ENCODE results near the gene CBX6. TPM values are rescaled to one million over a fixed set of nuclear protein-coding genes. Genes with fewer than 3 reads are reported as not detected.
A peak's percentile ranks its signal among the peaks of the same experiment; 100 is the strongest.

CBX6 gene
- total and polyA plus RNA-seq, 10 donors: 10.2 to 72.2 (median 38.7) TPM

DNA sequence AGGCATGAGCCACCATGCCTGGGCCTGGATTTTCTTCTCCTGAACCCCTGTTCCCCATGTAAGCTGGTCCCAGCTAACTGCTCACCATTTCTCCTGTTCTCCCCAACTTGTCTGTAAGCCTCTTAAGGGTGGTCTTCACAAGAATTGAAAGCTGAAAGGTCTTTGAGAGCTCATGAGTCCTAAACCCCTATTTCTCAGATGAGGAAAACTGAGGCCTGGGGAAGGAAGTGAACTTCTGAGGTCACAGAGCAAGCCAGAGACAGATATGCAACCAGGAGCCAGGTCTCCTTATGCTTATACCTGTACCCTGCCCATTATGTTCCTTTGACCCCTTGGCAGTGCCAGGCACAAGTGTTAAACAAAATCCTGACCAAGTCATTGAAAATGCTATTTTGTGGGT is 44.5 kb downstream of the CBX6 start:
- Histone ChIP-seq H3K36me3 (no peaks in the 10 kb centered on the region), H3K27ac (no peak overlapping the region), H3K9me3 (peaks cover 0 to 3% (median 0%) of the 10 kb centered on the region in 8 donors), H3K4me1 (no peaks in the 10 kb centered on the region), H3K27me3 (replicated peaks in 1 of 7) (no peaks in the 10 kb centered on the region), H3K4me3 (no peak overlapping the region)
- intact Hi-C loops (cut with DNase I; ENCODE audit: low total_unique reads): no loop called here
- no peak for TF ChIP-seq POLR2AphosphoS5 (IDR thresholded peaks at IDR 0.05)
- TF ChIP-seq, protein P1, sequence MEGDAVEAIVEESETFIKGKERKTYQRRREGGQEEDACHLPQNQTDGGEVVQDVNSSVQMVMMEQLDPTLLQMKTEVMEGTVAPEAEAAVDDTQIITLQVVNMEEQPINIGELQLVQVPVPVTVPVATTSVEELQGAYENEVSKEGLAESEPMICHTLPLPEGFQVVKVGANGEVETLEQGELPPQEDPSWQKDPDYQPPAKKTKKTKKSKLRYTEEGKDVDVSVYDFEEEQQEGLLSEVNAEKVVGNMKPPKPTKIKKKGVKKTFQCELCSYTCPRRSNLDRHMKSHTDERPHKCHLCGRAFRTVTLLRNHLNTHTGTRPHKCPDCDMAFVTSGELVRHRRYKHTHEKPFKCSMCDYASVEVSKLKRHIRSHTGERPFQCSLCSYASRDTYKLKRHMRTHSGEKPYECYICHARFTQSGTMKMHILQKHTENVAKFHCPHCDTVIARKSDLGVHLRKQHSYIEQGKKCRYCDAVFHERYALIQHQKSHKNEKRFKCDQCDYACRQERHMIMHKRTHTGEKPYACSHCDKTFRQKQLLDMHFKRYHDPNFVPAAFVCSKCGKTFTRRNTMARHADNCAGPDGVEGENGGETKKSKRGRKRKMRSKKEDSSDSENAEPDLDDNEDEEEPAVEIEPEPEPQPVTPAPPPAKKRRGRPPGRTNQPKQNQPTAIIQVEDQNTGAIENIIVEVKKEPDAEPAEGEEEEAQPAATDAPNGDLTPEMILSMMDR (IDR thresholded peaks at IDR 0.05 in 8 of 11, conservative IDR thresholded peaks at IDR 0.05 in 3 of 11): no peak
- no peak for TF ChIP-seq POLR2A (IDR thresholded peaks at IDR 0.05)
- DNase-seq: no peak

DNA sequence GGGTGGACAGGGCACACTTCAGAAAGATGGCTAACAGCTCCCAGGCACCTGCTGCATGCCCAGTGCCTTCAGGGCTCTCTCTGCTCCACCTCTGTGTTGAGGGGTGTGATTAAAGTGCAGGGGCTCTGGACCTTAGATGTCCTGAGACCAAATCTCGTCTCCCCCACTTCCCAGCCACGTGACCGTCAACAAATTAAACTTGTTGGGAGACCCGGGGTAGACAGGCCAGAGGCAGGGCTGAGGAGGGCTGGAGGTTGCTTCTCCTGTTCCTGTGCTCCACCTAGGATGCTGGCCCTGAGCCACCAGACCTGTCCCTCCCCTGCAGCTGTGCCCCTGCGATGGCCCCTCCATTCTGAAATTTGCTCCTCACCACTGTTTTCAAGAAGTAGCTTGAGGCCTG is 45.2 kb downstream of the CBX6 start:
- Histone ChIP-seq H3K27ac (no peak overlapping the region), H3K36me3 (no peaks in the 10 kb centered on the region), H3K4me1 (no peaks in the 10 kb centered on the region), H3K4me3 (no peak overlapping the region), H3K27me3 (replicated peaks in 1 of 7) (no peaks in the 10 kb centered on the region), H3K9me3 (peaks cover 0 to 3% (median 0%) of the 10 kb centered on the region in 8 donors)
- no peak for DNase-seq
- intact Hi-C loops (cut with DNase I; ENCODE audit: low total_unique reads): no loop called here
- WGBS, 5 donors: 68 to 84% (median 80%) methylated on average over 5 of the region's 5 CpGs
- no peak for TF ChIP-seq POLR2A (IDR thresholded peaks at IDR 0.05)
- TF ChIP-seq POLR2AphosphoS5 (IDR thresholded peaks at IDR 0.05): no peak
- TF ChIP-seq, protein P1 (IDR thresholded peaks at IDR 0.05 in 8 of 11, conservative IDR thresholded peaks at IDR 0.05 in 3 of 11): no peak

DNA sequence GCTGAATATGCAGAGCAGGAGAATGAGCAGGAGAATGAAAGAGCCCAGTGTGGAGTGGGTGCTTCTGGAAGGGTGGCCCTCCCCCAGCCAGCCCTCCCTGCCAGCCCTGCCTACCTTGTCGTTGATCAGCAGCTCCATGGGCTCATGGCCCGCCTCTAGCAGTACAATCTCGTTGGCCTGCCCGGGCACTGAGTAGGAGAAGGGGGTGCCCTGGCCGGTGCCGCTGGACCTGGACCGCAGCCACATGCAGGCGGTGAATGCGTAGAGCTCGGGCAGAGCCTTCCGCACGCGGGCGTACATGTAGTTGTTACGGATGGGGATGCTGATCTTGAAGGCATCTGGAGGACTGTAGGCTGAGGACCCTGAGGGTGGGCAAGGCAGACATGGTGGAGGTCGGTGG is 45.6 kb downstream of the CBX6 start:
- intact Hi-C loops (cut with DNase I; ENCODE audit: low total_unique reads): no loop called here
- Histone ChIP-seq H3K36me3 (no peaks in the 10 kb centered on the region), H3K9me3 (peaks cover 0 to 3% (median 0%) of the 10 kb centered on the region in 8 donors), H3K4me1 (no peaks in the 10 kb centered on the region), H3K27me3 (replicated peaks in 1 of 7) (no peaks in the 10 kb centered on the region), H3K4me3 (no peak overlapping the region), H3K27ac (no peak overlapping the region)
- DNase-seq: no peak
- TF ChIP-seq POLR2A (IDR thresholded peaks at IDR 0.05) (no peak), POLR2AphosphoS5 (IDR thresholded peaks at IDR 0.05) (no peak)
- TF ChIP-seq, protein P1 (IDR thresholded peaks at IDR 0.05 in 8 of 11, conservative IDR thresholded peaks at IDR 0.05 in 3 of 11): no peak
- 86 to 91% (median 89%) methylated on average over 13 to 16 of the region's 16 CpGs for WGBS, 5 donors

DNA sequence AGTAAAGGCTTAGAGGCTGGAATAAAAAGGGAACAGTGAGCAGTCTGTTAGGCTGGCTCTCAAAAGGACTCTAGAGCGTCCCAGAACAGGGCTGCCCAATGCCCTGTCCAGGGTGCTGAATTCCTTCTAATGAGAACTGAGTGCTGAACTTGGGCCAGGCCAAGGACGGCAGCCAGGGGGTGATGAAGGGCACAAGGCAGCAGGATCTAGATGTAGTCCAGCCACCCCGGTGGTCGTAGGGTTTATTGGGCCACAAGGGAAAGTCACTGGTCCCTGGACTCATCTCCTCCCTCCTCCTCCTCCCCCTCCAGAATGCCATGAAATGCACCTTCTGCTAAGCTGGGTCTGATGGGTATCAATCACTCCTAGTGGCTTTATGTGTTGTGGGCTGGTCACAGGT is 47.4 kb downstream of the CBX6 start:
- Histone ChIP-seq H3K4me1 (no peaks in the 10 kb centered on the region), H3K27me3 (replicated peaks in 1 of 7) (no peaks in the 10 kb centered on the region), H3K4me3 (no peak overlapping the region), H3K27ac (no peak overlapping the region), H3K9me3 (peaks cover 0 to 3% (median 0%) of the 10 kb centered on the region in 8 donors), H3K36me3 (no peaks in the 10 kb centered on the region)
- TF ChIP-seq, protein P1 (IDR thresholded peaks at IDR 0.05 in 8 of 11, conservative IDR thresholded peaks at IDR 0.05 in 3 of 11): peak in 1 of 11 experiments; percentile 41
- TF ChIP-seq POLR2AphosphoS5 (IDR thresholded peaks at IDR 0.05): no peak
- WGBS, 5 donors: 7 to 20% (median 10%) methylated on average over 3 to 4 of the region's 4 CpGs
- no peak for DNase-seq
- intact Hi-C loops (cut with DNase I; ENCODE audit: low total_unique reads): no loop called here

Data from spleen (tissue), 11 donors.